ENCODE data around the gene SLC24A3.

Gene SLC24A3

GRCh38 chr20:19767070-19767469 is 554.6 kb downstream of the SLC24A3 start:
- Histone ChIP-seq H3K4me1 (ENCODE audit: low read length) (no peaks in the 10 kb centered on the region), H3K79me2 (ENCODE audit: low read length) (no peaks in the 10 kb centered on the region), H3K27me3 (ENCODE audit: low read depth, low read length) (peaks cover 41% of the 10 kb centered on the region), H3K4me2 (ENCODE audit: low read length) (no peak overlapping the region), H3K4me3 (ENCODE audit: low read length) (no peak overlapping the region), H3K27ac (ENCODE audit: low read length) (no peak overlapping the region), H2AFZ (ENCODE audit: low read depth, low read length) (no peak overlapping the region), H3K36me3 (replicated peaks; ENCODE audit: low read depth, low read length) (no peaks in the 10 kb centered on the region), H3K9me3 (ENCODE audit: insufficient read depth, low read length) (no peaks in the 10 kb centered on the region), H4K20me1 (ENCODE audit: insufficient read depth, low read length) (no peaks in the 10 kb centered on the region), H3K9ac (ENCODE audit: low read length) (no peak overlapping the region)
- TF ChIP-seq CTCF (IDR thresholded peaks at IDR 0.05; ENCODE audit: low read depth, low read length) (no peak), EZH2phosphoT487 (IDR thresholded peaks at IDR 0.05; ENCODE audit: low read depth) (no peak)

GRCh38 chr20:19768325-19768842 is 555.9 kb downstream of the SLC24A3 start:
- H3K4me1 ChIP-seq (ENCODE audit: low read length), result no peaks in the 10 kb centered on the region
- H3K27me3 ChIP-seq (ENCODE audit: low read depth, low read length), result peaks cover 53% of the 10 kb centered on the region
- H4K20me1 ChIP-seq (ENCODE audit: insufficient read depth, low read length), result no peaks in the 10 kb centered on the region
- TF ChIP-seq CTCF (IDR thresholded peaks at IDR 0.05; ENCODE audit: low read depth, low read length), result no peak
- TF ChIP-seq EZH2phosphoT487 (IDR thresholded peaks at IDR 0.05; ENCODE audit: low read depth), result no peak
- no peak overlapping the region for H3K4me3 ChIP-seq (ENCODE audit: low read length)
- no peaks in the 10 kb centered on the region for H3K9me3 ChIP-seq (ENCODE audit: insufficient read depth, low read length)
- H3K9ac ChIP-seq (ENCODE audit: low read length), result no peak overlapping the region
- no peak overlapping the region for H3K4me2 ChIP-seq (ENCODE audit: low read length)
- no peaks in the 10 kb centered on the region for H3K79me2 ChIP-seq (ENCODE audit: low read length)
- no peak overlapping the region for H2AFZ ChIP-seq (ENCODE audit: low read depth, low read length)
- H3K27ac ChIP-seq (ENCODE audit: low read length), result no peak overlapping the region
- no peaks in the 10 kb centered on the region for H3K36me3 ChIP-seq (replicated peaks; ENCODE audit: low read depth, low read length)

- TF ChIP-seq CTCF (IDR thresholded peaks at IDR 0.05; ENCODE audit: low read depth, low read length), result no peak
- no peak for TF ChIP-seq EZH2phosphoT487 (IDR thresholded peaks at IDR 0.05; ENCODE audit: low read depth)
These were observed 557.1 kb downstream of the SLC24A3 start for GRCh38 chr20:19769507-19769906.

GRCh38 chr20:19770375-19770774 is 557.9 kb downstream of the SLC24A3 start:
- no peak overlapping the region for H3K4me2 ChIP-seq (ENCODE audit: low read length)
- no peak overlapping the region for H3K4me3 ChIP-seq (ENCODE audit: low read length)
- no peak overlapping the region for H2AFZ ChIP-seq (ENCODE audit: low read depth, low read length)
- H3K79me2 ChIP-seq (ENCODE audit: low read length), result no peaks in the 10 kb centered on the region
- no peaks in the 10 kb centered on the region for H4K20me1 ChIP-seq (ENCODE audit: insufficient read depth, low read length)
- no peak for TF ChIP-seq CTCF (IDR thresholded peaks at IDR 0.05; ENCODE audit: low read depth, low read length)
- no peak for TF ChIP-seq EZH2phosphoT487 (IDR thresholded peaks at IDR 0.05; ENCODE audit: low read depth)
- H3K4me1 ChIP-seq (ENCODE audit: low read length), result no peaks in the 10 kb centered on the region
- no peak overlapping the region for H3K27ac ChIP-seq (ENCODE audit: low read length)
- peaks cover 54% of the 10 kb centered on the region for H3K27me3 ChIP-seq (ENCODE audit: low read depth, low read length)
- no peaks in the 10 kb centered on the region for H3K9me3 ChIP-seq (ENCODE audit: insufficient read depth, low read length)
- no peaks in the 10 kb centered on the region for H3K36me3 ChIP-seq (replicated peaks; ENCODE audit: low read depth, low read length)
- no peak overlapping the region for H3K9ac ChIP-seq (ENCODE audit: low read length)

More at GRCh38 chr20:19769507-19769906, 557.1 kb downstream of the SLC24A3 start:
- H3K9me3 ChIP-seq (ENCODE audit: insufficient read depth, low read length), result no peaks in the 10 kb centered on the region
- no peaks in the 10 kb centered on the region for H3K79me2 ChIP-seq (ENCODE audit: low read length)
- H3K4me2 ChIP-seq (ENCODE audit: low read length), result no peak overlapping the region
- peaks cover 51% of the 10 kb centered on the region for H3K27me3 ChIP-seq (ENCODE audit: low read depth, low read length)
- H3K9ac ChIP-seq (ENCODE audit: low read length), result no peak overlapping the region
- H2AFZ ChIP-seq (ENCODE audit: low read depth, low read length), result no peak overlapping the region
- H3K36me3 ChIP-seq (replicated peaks; ENCODE audit: low read depth, low read length), result no peaks in the 10 kb centered on the region
- no peak overlapping the region for H3K4me3 ChIP-seq (ENCODE audit: low read length)
- no peaks in the 10 kb centered on the region for H4K20me1 ChIP-seq (ENCODE audit: insufficient read depth, low read length)
- no peaks in the 10 kb centered on the region for H3K4me1 ChIP-seq (ENCODE audit: low read length)
- no peak overlapping the region for H3K27ac ChIP-seq (ENCODE audit: low read length)
